Neural progenitor cell (in vitro differentiated cells): Measurements from ENCODE around the gene ARHGDIA. TPM values are rescaled to one million over a fixed set of nuclear protein-coding genes. Genes with fewer than 3 reads are reported as not detected.

ENCODE experiments used
- DNase-seq: peaks from one replicate; pipeline ENCODE4 v3.0.0-alpha.2; 2016; ENCODE audit warnings: low spot score
- H2AFZ ChIP-seq: fragments of 200-600 bp; sonication (generic); replicated peaks from 2 replicates; pipeline ENCODE4 v1.6.1; 2016; ENCODE audit warnings: antibody characterized with exemption
- H3F3A ChIP-seq: fragments of 200-600 bp; sonication (generic); 2 replicates; pipeline ENCODE4 v1.6.1; 2016; ENCODE audit warnings: antibody characterized with exemption, low read depth
- H3K27ac ChIP-seq: fragments of 200-600 bp; sonication (generic); 2 replicates; pipeline ENCODE4 v1.5.1; 2016; ENCODE audit warnings: mild to moderate bottlenecking
- H3K27me3 ChIP-seq: fragments of 200-600 bp; sonication (generic); 2 replicates; pipeline ENCODE4 v1.6.1; 2016; ENCODE audit warnings: mild to moderate bottlenecking, moderate library complexity
- H3K36me3 ChIP-seq: fragments of 200-600 bp; sonication (generic); 2 replicates; pipeline ENCODE4 v1.5.1; 2016
- H3K4me1 ChIP-seq: fragments of 200-600 bp; sonication (generic); 2 replicates; pipeline ENCODE4 v1.6.1; 2016; ENCODE audit warnings: mixed run types
- H3K4me2 ChIP-seq: fragments of 200-600 bp; sonication (generic); 2 replicates; pipeline ENCODE4 v1.6.1; 2016
- H3K4me3 ChIP-seq: fragments of 200-600 bp; sonication (generic); 2 replicates; pipeline ENCODE4 v1.5.1; 2016
- H3K79me2 ChIP-seq: fragments of 200-600 bp; sonication (generic); 2 replicates; pipeline ENCODE4 v1.6.1; 2016; ENCODE audit warnings: low read depth
- H3K9ac ChIP-seq: fragments of 200-600 bp; sonication (generic); 2 replicates; pipeline ENCODE4 v1.6.1; 2016
- H3K9me3 ChIP-seq: fragments of 200-600 bp; sonication (generic); 2 replicates; pipeline ENCODE4 v1.5.1; 2016; ENCODE audit warnings: low read depth
- H4K20me1 ChIP-seq: fragments of 200-600 bp; sonication (generic); 2 replicates; pipeline ENCODE4 v1.6.1; 2016; ENCODE audit warnings: low read depth
- H3K27ac Mint-ChIP-seq: 3 replicates; pipeline ENCODE4 v1.8.0; 2021; ENCODE audit warnings: mixed read lengths
- H3K27me3 Mint-ChIP-seq: 2 replicates; pipeline ENCODE4 v1.8.0; 2022; ENCODE audit warnings: low read depth, mild to moderate bottlenecking, inconsistent platforms, moderate library complexity, mixed read lengths; ENCODE audit not compliant: insufficient read depth
- H3K36me3 Mint-ChIP-seq: 3 replicates; pipeline ENCODE4 v1.8.0; 2021; ENCODE audit warnings: mixed read lengths
- H3K4me1 Mint-ChIP-seq: 3 replicates; pipeline ENCODE4 v1.8.0; 2021; ENCODE audit warnings: mixed read lengths
- H3K4me3 Mint-ChIP-seq: 3 replicates; pipeline ENCODE4 v1.8.0; 2021; ENCODE audit warnings: mild to moderate bottlenecking, moderate library complexity, mixed read lengths
- H3K9me3 Mint-ChIP-seq: 3 replicates; pipeline ENCODE4 v1.8.0; 2020; ENCODE audit warnings: mixed read lengths
- CTCF ChIP-seq: fragments of 200-600 bp; sonication (generic); IDR thresholded peaks from 2 replicates; pipeline ENCODE4 v1.5.1; 2017; ENCODE audit warnings: antibody characterized with exemption, mild to moderate bottlenecking
- EZH2 ChIP-seq: fragments of 200-600 bp; sonication (generic); IDR thresholded peaks from 2 replicates; pipeline ENCODE4 v1.6.1; 2017; ENCODE audit warnings: antibody characterized with exemption, mild to moderate bottlenecking, moderate library complexity
- EZH2phosphoT487 ChIP-seq: fragments of 200-600 bp; sonication (generic); IDR thresholded peaks from 2 replicates; pipeline ENCODE4 v1.6.1; 2017; ENCODE audit warnings: antibody characterized with exemption
- total RNA-seq: library from RNA; depleted of rRNA; stranded (reverse); fragments of >200 nt; gene quantifications from 2 replicates; pipeline ENCODE4 v1.2.3, GENCODE V29; 2015; ENCODE audit warnings: low replicate concordance

ARHGDIA gene
- total RNA-seq, 1 donor from 2014 or later, result 25.1 TPM

- H3K4me3 Mint-ChIP-seq, result peak overlapping the region; percentile 21
- H4K20me1 ChIP-seq, result peaks cover 48% of the 10 kb centered on the region
Observed at GRCh38 chr17:81914103-81914850, 43.1 kb upstream of the ARHGDIA start.

GRCh38 chr17:81913394-81914102, 42.4 kb upstream of the ARHGDIA start:
- H3K27ac ChIP-seq, result no peak overlapping the region
- peaks cover 11% of the 10 kb centered on the region for H3K36me3 Mint-ChIP-seq

More at GRCh38 chr17:81914103-81914850, 43.1 kb upstream of the ARHGDIA start:
- Mint-ChIP-seq H3K4me1 (peaks cover 27% of the 10 kb centered on the region), H3K9me3 (no peaks in the 10 kb centered on the region), H3K27ac (no peak overlapping the region), H3K27me3 (no peaks in the 10 kb centered on the region), H3K36me3 (peaks cover 11% of the 10 kb centered on the region)
- H2AFZ ChIP-seq, result no peak overlapping the region
- no peak for DNase-seq
- H3K27ac ChIP-seq, result no peak overlapping the region
- TF ChIP-seq EZH2 (no peak), EZH2phosphoT487 (no peak), CTCF (no peak)
- H3K27me3 ChIP-seq, result peaks cover 17% of the 10 kb centered on the region
- H3K9me3 ChIP-seq, result no peaks in the 10 kb centered on the region
- no peaks in the 10 kb centered on the region for H3K36me3 ChIP-seq
- peaks cover 15% of the 10 kb centered on the region for H3K79me2 ChIP-seq
- H3K4me2 ChIP-seq, result no peak overlapping the region
- H3K4me1 ChIP-seq, result peaks cover 16% of the 10 kb centered on the region
- H3K9ac ChIP-seq, result no peak overlapping the region
- peaks cover 49% of the 10 kb centered on the region for H3F3A ChIP-seq
- no peak overlapping the region for H3K4me3 ChIP-seq

More at GRCh38 chr17:81913394-81914102, 42.4 kb upstream of the ARHGDIA start:
- peaks cover 16% of the 10 kb centered on the region for H3K4me1 ChIP-seq
- no peak overlapping the region for H3K9ac ChIP-seq
- no peaks in the 10 kb centered on the region for H3K9me3 Mint-ChIP-seq
- no peak overlapping the region for H3K4me3 ChIP-seq
- no peak for TF ChIP-seq EZH2
- TF ChIP-seq CTCF, result no peak
- no peak for TF ChIP-seq EZH2phosphoT487
- no peak overlapping the region for H3K27ac Mint-ChIP-seq
- H3K27me3 Mint-ChIP-seq, result peaks cover under 1% of the 10 kb centered on the region
- DNase-seq, result no peak
- H3K4me3 Mint-ChIP-seq, result peak overlapping the region; percentile 57
- H2AFZ ChIP-seq, result no peak overlapping the region
- peaks cover 17% of the 10 kb centered on the region for H3K27me3 ChIP-seq
- H3K4me1 Mint-ChIP-seq, result peaks cover 22% of the 10 kb centered on the region
- no peaks in the 10 kb centered on the region for H3K36me3 ChIP-seq
- peaks cover 42% of the 10 kb centered on the region for H3F3A ChIP-seq
- H3K4me2 ChIP-seq, result no peak overlapping the region
- H4K20me1 ChIP-seq, result peaks cover 50% of the 10 kb centered on the region
- peaks cover 15% of the 10 kb centered on the region for H3K79me2 ChIP-seq
- H3K9me3 ChIP-seq, result no peaks in the 10 kb centered on the region
